ENCODE data around the gene SELENOK.

DNA sequence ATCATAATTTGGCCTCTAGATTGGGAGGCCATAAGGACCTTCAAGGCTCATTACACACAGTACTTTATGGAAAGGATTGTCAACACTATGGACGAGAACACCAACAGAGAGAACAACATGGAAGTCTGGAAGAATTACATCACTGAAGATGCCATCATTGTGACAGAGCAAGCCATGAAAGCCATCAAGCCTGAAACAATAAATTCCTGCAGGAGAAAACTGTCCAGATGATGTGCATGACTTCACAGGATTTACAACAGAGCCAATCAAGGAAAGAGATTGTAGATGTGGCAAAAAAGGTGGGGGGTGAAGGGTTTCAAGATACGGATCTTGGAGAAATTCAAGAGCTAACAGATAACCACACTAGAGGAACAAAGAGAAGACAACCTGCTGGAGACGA lies 29.4 kb downstream of the SELENOK start:
- TF ChIP-seq, protein P1, sequence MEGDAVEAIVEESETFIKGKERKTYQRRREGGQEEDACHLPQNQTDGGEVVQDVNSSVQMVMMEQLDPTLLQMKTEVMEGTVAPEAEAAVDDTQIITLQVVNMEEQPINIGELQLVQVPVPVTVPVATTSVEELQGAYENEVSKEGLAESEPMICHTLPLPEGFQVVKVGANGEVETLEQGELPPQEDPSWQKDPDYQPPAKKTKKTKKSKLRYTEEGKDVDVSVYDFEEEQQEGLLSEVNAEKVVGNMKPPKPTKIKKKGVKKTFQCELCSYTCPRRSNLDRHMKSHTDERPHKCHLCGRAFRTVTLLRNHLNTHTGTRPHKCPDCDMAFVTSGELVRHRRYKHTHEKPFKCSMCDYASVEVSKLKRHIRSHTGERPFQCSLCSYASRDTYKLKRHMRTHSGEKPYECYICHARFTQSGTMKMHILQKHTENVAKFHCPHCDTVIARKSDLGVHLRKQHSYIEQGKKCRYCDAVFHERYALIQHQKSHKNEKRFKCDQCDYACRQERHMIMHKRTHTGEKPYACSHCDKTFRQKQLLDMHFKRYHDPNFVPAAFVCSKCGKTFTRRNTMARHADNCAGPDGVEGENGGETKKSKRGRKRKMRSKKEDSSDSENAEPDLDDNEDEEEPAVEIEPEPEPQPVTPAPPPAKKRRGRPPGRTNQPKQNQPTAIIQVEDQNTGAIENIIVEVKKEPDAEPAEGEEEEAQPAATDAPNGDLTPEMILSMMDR (IDR thresholded peaks at IDR 0.05) = no peak
- no peak for TF ChIP-seq POLR2A (IDR thresholded peaks at IDR 0.05)
